PC-9 (cell line): ENCODE results near the gene SPDYE4.

Experiments
- EZH2 ChIP-seq: fragments of 200-600 bp; sonication (generic); IDR thresholded peaks from 2 replicates; pipeline ENCODE4 v1.8.0; 2017; ENCODE audit warnings: antibody characterized with exemption, low read depth
- TF ChIP-seq, protein P1 (sequence below): fragments of 200-600 bp; sonication (generic); conservative IDR thresholded peaks from 2 replicates; pipeline ENCODE4 v1.6.1; 2017; ENCODE audit warnings: mixed run types, antibody characterized with exemption, mild to moderate bottlenecking, moderate library complexity

DNA sequence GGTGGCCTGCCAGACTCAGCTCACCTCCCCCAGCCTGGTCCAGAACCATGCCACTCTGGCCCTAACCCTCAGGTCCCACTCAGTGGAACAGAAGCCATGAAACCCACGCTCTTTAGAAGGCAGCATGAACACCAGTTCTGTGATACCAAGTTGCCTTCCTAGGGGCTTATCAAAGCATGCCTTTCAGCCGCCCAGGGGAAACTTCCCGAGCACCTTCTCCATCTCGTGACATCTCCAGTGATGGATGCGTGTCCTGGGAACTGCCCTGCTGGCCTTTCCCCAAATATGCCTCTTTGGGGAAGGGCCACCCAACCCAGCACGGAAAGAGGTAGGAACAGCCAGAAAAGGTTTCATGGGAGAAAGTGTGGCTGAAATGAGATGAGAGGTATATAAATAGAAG lies 22.0 kb downstream of the SPDYE4 start:
- TF ChIP-seq, protein P1, sequence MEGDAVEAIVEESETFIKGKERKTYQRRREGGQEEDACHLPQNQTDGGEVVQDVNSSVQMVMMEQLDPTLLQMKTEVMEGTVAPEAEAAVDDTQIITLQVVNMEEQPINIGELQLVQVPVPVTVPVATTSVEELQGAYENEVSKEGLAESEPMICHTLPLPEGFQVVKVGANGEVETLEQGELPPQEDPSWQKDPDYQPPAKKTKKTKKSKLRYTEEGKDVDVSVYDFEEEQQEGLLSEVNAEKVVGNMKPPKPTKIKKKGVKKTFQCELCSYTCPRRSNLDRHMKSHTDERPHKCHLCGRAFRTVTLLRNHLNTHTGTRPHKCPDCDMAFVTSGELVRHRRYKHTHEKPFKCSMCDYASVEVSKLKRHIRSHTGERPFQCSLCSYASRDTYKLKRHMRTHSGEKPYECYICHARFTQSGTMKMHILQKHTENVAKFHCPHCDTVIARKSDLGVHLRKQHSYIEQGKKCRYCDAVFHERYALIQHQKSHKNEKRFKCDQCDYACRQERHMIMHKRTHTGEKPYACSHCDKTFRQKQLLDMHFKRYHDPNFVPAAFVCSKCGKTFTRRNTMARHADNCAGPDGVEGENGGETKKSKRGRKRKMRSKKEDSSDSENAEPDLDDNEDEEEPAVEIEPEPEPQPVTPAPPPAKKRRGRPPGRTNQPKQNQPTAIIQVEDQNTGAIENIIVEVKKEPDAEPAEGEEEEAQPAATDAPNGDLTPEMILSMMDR = no peak
- TF ChIP-seq EZH2 = no peak
